Fibroblast of lung (primary cell): ENCODE measurements around the gene AP3S1. TPM values are rescaled to one million over a fixed set of nuclear protein-coding genes. Genes with fewer than 3 reads are reported as not detected.

Source experiments
- DNase-seq, 2 donors: peaks; one replicate each; pipeline versions ENCODE4 v3.0.0 to v3.0.0-alpha.2; 2010; ENCODE audit warnings: low read depth in 2 of 2
- H2AFZ ChIP-seq: 2 replicates; pipeline ENCODE4 v1.5.1; 2012; ENCODE audit warnings: low read length, control low read depth, inconsistent platforms
- H3K27ac ChIP-seq: 2 replicates; pipeline ENCODE4 v1.5.1; 2011; ENCODE audit warnings: low read length, control low read depth; ENCODE audit not compliant: insufficient read depth
- H3K27me3 ChIP-seq: 2 replicates; pipeline ENCODE4 v1.5.1; 2011; ENCODE audit warnings: mild to moderate bottlenecking, low read length; ENCODE audit not compliant: control insufficient read depth, insufficient read depth
- H3K36me3 ChIP-seq: 2 replicates; pipeline ENCODE4 v1.5.1; 2011; ENCODE audit warnings: low read length; ENCODE audit not compliant: control insufficient read depth, insufficient read depth
- H3K4me1 ChIP-seq: 2 replicates; pipeline ENCODE4 v1.5.1; 2011; ENCODE audit warnings: low read length; ENCODE audit not compliant: control insufficient read depth, insufficient read depth; ENCODE audit errors: extremely low read depth
- H3K4me2 ChIP-seq: 2 replicates; pipeline ENCODE4 v1.5.1; 2011; ENCODE audit warnings: low read length, control low read depth; ENCODE audit not compliant: insufficient read depth; ENCODE audit errors: extremely low read depth
- H3K4me3 ChIP-seq, 4 experiments: fragments of 200-600 bp in 1 of 4; sonication (generic) in 1 of 4; replicated peaks in 1 of 4; 2 replicates each; pipeline ENCODE4 v1.5.1; 2011 to 2016; ENCODE audit warnings: low read length in 4 of 4, low read depth in 3 of 4, mild to moderate bottlenecking in 3 of 4, control low read depth in 2 of 4, inconsistent platforms in 1 of 4, mixed read lengths in 1 of 4; ENCODE audit not compliant: insufficient read depth in 1 of 4; ENCODE audit errors: control extremely low read depth in 1 of 4
- H3K79me2 ChIP-seq: 2 replicates; pipeline ENCODE4 v1.5.1; 2012; ENCODE audit warnings: mild to moderate bottlenecking, low read length, inconsistent platforms; ENCODE audit not compliant: control insufficient read depth, insufficient read depth
- H3K9ac ChIP-seq: 2 replicates; pipeline ENCODE4 v1.5.1; 2011; ENCODE audit warnings: mild to moderate bottlenecking, low read length, control low read depth; ENCODE audit not compliant: insufficient read depth
- H3K9me3 ChIP-seq: 2 replicates; pipeline ENCODE4 v1.5.1; 2012; ENCODE audit warnings: low read depth, low read length; ENCODE audit not compliant: control insufficient read depth, insufficient read depth
- H4K20me1 ChIP-seq: 2 replicates; pipeline ENCODE4 v1.5.1; 2011; ENCODE audit warnings: low read length; ENCODE audit not compliant: control insufficient read depth, insufficient read depth; ENCODE audit errors: extremely low read depth
- EZH2 ChIP-seq: IDR thresholded peaks from 2 replicates; pipeline ENCODE4 v1.5.1; 2012; ENCODE audit warnings: low read length, control low read depth, mild to moderate bottlenecking; ENCODE audit errors: missing control alignments
- polyA plus RNA-seq, 2 donors: library from polyadenylated mRNA; depleted of rRNA in 1 of 2; stranded (reverse) in 1 of 2; unstranded in 1 of 2; fragments of >200 nt; gene quantifications; 2 replicates each; pipeline ENCODE4 v1.2.1, GENCODE V29; 2011 to 2012; ENCODE audit warnings: missing spikeins in 1 of 2
- total RNA-seq: library from RNA; depleted of rRNA; stranded (reverse); fragments of >200 nt; gene quantifications from 2 replicates; pipeline ENCODE4 v1.2.1, GENCODE V29; 2014
- TF ChIP-seq, protein P1 (sequence below), 2 donors: IDR thresholded peaks in 1 of 2; conservative IDR thresholded peaks in 1 of 2; 1 replicate in 1 of 2; 2 replicates in 1 of 2; pipeline ENCODE4 v1.5.1; 2011 to 2012; ENCODE audit warnings: low read length in 2 of 2, control low read depth in 1 of 2, inconsistent platforms in 1 of 2, low read depth in 1 of 2, mild to moderate bottlenecking in 1 of 2

AP3S1 gene
- total and polyA plus RNA-seq, 2 donors (not counting 1 experiment from before 2014, with no cell fraction given) = 86.7 to 165 TPM

GRCh38 chr5:115838885-115839518, 2.7 kb upstream of the AP3S1 start:
- Histone ChIP-seq H3K9ac (no peak overlapping the region), H3K9me3 (no peaks in the 10 kb centered on the region), H3K4me1 (peaks cover 7% of the 10 kb centered on the region), H3K4me3 (peak overlapping the region in 3 of 4 experiments; percentile 24 to 93 (median 86)), H3K79me2 (peaks cover 62% of the 10 kb centered on the region), H3K27me3 (no peaks in the 10 kb centered on the region), H4K20me1 (peaks cover 2% of the 10 kb centered on the region), H3K4me2 (peak overlapping the region; percentile 21), H2AFZ (no peak overlapping the region), H3K27ac (no peak overlapping the region), H3K36me3 (peaks cover 4% of the 10 kb centered on the region)
- DNase-seq = peak; percentile 39 to 72
- TF ChIP-seq, protein P1, sequence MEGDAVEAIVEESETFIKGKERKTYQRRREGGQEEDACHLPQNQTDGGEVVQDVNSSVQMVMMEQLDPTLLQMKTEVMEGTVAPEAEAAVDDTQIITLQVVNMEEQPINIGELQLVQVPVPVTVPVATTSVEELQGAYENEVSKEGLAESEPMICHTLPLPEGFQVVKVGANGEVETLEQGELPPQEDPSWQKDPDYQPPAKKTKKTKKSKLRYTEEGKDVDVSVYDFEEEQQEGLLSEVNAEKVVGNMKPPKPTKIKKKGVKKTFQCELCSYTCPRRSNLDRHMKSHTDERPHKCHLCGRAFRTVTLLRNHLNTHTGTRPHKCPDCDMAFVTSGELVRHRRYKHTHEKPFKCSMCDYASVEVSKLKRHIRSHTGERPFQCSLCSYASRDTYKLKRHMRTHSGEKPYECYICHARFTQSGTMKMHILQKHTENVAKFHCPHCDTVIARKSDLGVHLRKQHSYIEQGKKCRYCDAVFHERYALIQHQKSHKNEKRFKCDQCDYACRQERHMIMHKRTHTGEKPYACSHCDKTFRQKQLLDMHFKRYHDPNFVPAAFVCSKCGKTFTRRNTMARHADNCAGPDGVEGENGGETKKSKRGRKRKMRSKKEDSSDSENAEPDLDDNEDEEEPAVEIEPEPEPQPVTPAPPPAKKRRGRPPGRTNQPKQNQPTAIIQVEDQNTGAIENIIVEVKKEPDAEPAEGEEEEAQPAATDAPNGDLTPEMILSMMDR (conservative IDR thresholded peaks at IDR 0.05 in 1 of 2, IDR thresholded peaks at IDR 0.05 in 1 of 2; ENCODE audit: low read depth in 1 of 2, low read length in 2 of 2) = peak; percentile 35 to 54
- no peak for TF ChIP-seq EZH2

- DNase-seq = no peak
- peak overlapping the region; percentile 89 for H3K9ac ChIP-seq
- H3K79me2 ChIP-seq = peaks cover 77% of the 10 kb centered on the region
- peaks cover 3% of the 10 kb centered on the region for H3K36me3 ChIP-seq
- peaks cover 7% of the 10 kb centered on the region for H3K4me1 ChIP-seq
- peaks cover 2% of the 10 kb centered on the region for H4K20me1 ChIP-seq
- H3K27me3 ChIP-seq = no peaks in the 10 kb centered on the region
- H3K4me3 ChIP-seq = peak overlapping the region; percentile 73 to 93 (median 84)
- H3K4me2 ChIP-seq = peak overlapping the region; percentile 96
- no peak overlapping the region for H2AFZ ChIP-seq
- peak overlapping the region; percentile 97 for H3K27ac ChIP-seq
- TF ChIP-seq, protein P1 (conservative IDR thresholded peaks at IDR 0.05 in 1 of 2, IDR thresholded peaks at IDR 0.05 in 1 of 2; ENCODE audit: low read depth in 1 of 2, low read length in 2 of 2) = no peak
- no peak for TF ChIP-seq EZH2
- no peaks in the 10 kb centered on the region for H3K9me3 ChIP-seq
Observed at GRCh38 chr5:115840873-115841272, 862 bp upstream of the AP3S1 start.

GRCh38 chr5:115842089-115842935, 577 bp downstream of the AP3S1 start:
- H3K36me3 ChIP-seq = no peaks in the 10 kb centered on the region
- H3K9ac ChIP-seq = peak overlapping the region; percentile 89
- no peak for TF ChIP-seq EZH2
- TF ChIP-seq, protein P1 (conservative IDR thresholded peaks at IDR 0.05 in 1 of 2, IDR thresholded peaks at IDR 0.05 in 1 of 2; ENCODE audit: low read depth in 1 of 2, low read length in 2 of 2) = peak in 1 of 2 donors; percentile 11
- H3K4me3 ChIP-seq = peak overlapping the region; percentile 75 to 95 (median 87)
- H3K27me3 ChIP-seq = no peaks in the 10 kb centered on the region
- H3K79me2 ChIP-seq = peaks cover 81% of the 10 kb centered on the region
- H3K9me3 ChIP-seq = no peaks in the 10 kb centered on the region
- peak in 1 of 2 donors; percentile 57 for DNase-seq
- peak overlapping the region; percentile 97 for H3K27ac ChIP-seq
- H4K20me1 ChIP-seq = peaks cover 2% of the 10 kb centered on the region
- peak overlapping the region; percentile 61 for H3K4me2 ChIP-seq
- H3K4me1 ChIP-seq = peaks cover 7% of the 10 kb centered on the region
- H2AFZ ChIP-seq = peak overlapping the region; percentile 74
